OCI-LY1 (cell line): Measurements from ENCODE around the gene BZW1.

Experiments
- H2AFZ ChIP-seq: fragments of 200-600 bp; sonication (generic), shearing (Covaris generic); 2 replicates; pipeline ENCODE4 v1.6.0; 2014; ENCODE audit warnings: antibody characterized with exemption, mild to moderate bottlenecking, low read length
- H3F3A ChIP-seq: fragments of 200-600 bp; sonication (generic), shearing (Covaris generic); 2 replicates; pipeline ENCODE4 v1.6.0; 2014; ENCODE audit warnings: mild to moderate bottlenecking, antibody characterized with exemption, low read length, moderate library complexity; ENCODE audit not compliant: insufficient read depth
- H3K27ac ChIP-seq: fragments of 200-600 bp; sonication (generic); 2 replicates; pipeline ENCODE4 v1.5.1; 2014; ENCODE audit warnings: low read length, mixed run types, mild to moderate bottlenecking, low read depth; ENCODE audit not compliant: poor library complexity, severe bottlenecking
- H3K27me3 ChIP-seq: fragments of 200-600 bp; sonication (generic); 2 replicates; pipeline ENCODE4 v1.6.0; 2014; ENCODE audit warnings: antibody characterized with exemption, mild to moderate bottlenecking, low read length, moderate library complexity; ENCODE audit not compliant: insufficient read depth
- H3K36me3 ChIP-seq: fragments of 200-600 bp; sonication (generic); 2 replicates; pipeline ENCODE4 v1.6.1; 2014; ENCODE audit warnings: mild to moderate bottlenecking, antibody characterized with exemption, low read length, moderate library complexity, mixed read lengths; ENCODE audit not compliant: insufficient read depth
- H3K4me1 ChIP-seq: fragments of 200-600 bp; sonication (generic); 2 replicates; pipeline ENCODE4 v1.5.1; 2014; ENCODE audit warnings: mild to moderate bottlenecking, low read length, moderate library complexity; ENCODE audit not compliant: insufficient read depth, severe bottlenecking
- H3K4me2 ChIP-seq: fragments of 200-600 bp; sonication (generic), shearing (Covaris generic); 2 replicates; pipeline ENCODE4 v1.6.1; 2014; ENCODE audit warnings: low read length
- H3K4me3 ChIP-seq: fragments of 200-600 bp; sonication (generic); 2 replicates; pipeline ENCODE4 v1.5.1; 2014; ENCODE audit warnings: low read length, low read depth, mild to moderate bottlenecking, mixed read lengths; ENCODE audit not compliant: poor library complexity, severe bottlenecking
- H3K79me2 ChIP-seq: fragments of 200-600 bp; shearing (Covaris generic); 2 replicates; pipeline ENCODE4 v1.6.1; 2016; ENCODE audit warnings: mixed run types, low read length, mixed read lengths; ENCODE audit not compliant: insufficient read depth
- H3K9ac ChIP-seq: fragments of 200-600 bp; sonication (generic), shearing (Covaris generic); 2 replicates; pipeline ENCODE4 v1.6.1; 2014; ENCODE audit warnings: mild to moderate bottlenecking, low read length, mixed read lengths
- H3K9me2 ChIP-seq: fragments of 200-600 bp; sonication (generic), shearing (Covaris generic); 2 replicates; pipeline ENCODE4 v1.6.1; 2014; ENCODE audit warnings: low read depth, mild to moderate bottlenecking, low read length, mixed read lengths
- H3K9me3 ChIP-seq: fragments of 200-600 bp; shearing (Covaris generic); 2 replicates; pipeline ENCODE4 v1.6.1; 2014; ENCODE audit warnings: low read length, mixed read lengths
- H4K20me1 ChIP-seq: fragments of 200-600 bp; sonication (generic), shearing (Covaris generic); 2 replicates; pipeline ENCODE4 v1.6.0; 2016; ENCODE audit warnings: mild to moderate bottlenecking, low read length; ENCODE audit not compliant: insufficient read depth
- CTCF ChIP-seq: fragments of 200-600 bp; sonication (generic), shearing (Covaris generic); IDR thresholded peaks from 2 replicates; pipeline ENCODE4 v1.5.1; 2017; ENCODE audit warnings: mild to moderate bottlenecking, antibody characterized with exemption, low read length, moderate library complexity, mixed read lengths
- EZH2 ChIP-seq: fragments of 200-600 bp; sonication (generic), shearing (Covaris generic); IDR thresholded peaks from 2 replicates; pipeline ENCODE4 v1.8.0; 2017; ENCODE audit warnings: borderline replicate concordance, mixed run types, mild to moderate bottlenecking, antibody characterized with exemption, low read length, moderate library complexity, mixed read lengths

The BZW1 gene

GRCh38 chr2:200809506-200810251 lies 2.0 kb upstream of the BZW1 start:
- Histone ChIP-seq H3K4me2 (no peak overlapping the region), H3K79me2 (peaks cover 27% of the 10 kb centered on the region)

GRCh38 chr2:200810252-200810997 lies 1.3 kb upstream of the BZW1 start:
- Histone ChIP-seq H3K36me3 (peaks cover 25% of the 10 kb centered on the region), H3K4me3 (peak overlapping the region; percentile 79), H4K20me1 (no peaks in the 10 kb centered on the region), H2AFZ (peak overlapping the region; percentile 50; the same call in 1 of the 2 replicates), H3K9ac (peak overlapping the region; percentile 67), H3F3A (no peaks in the 10 kb centered on the region), H3K79me2 (peaks cover 30% of the 10 kb centered on the region), H3K27ac (peak overlapping the region; percentile 29), H3K4me2 (peak overlapping the region; percentile 100), H3K9me2 (no peaks in the 10 kb centered on the region), H3K9me3 (no peaks in the 10 kb centered on the region), H3K27me3 (no peaks in the 10 kb centered on the region), H3K4me1 (peaks cover 26% of the 10 kb centered on the region)
- TF ChIP-seq CTCF: no peak
- no peak for TF ChIP-seq EZH2

More at GRCh38 chr2:200809506-200810251, 2.0 kb upstream of the BZW1 start:
- H3K9me2 ChIP-seq: no peaks in the 10 kb centered on the region
- no peaks in the 10 kb centered on the region for H3F3A ChIP-seq
- no peak overlapping the region for H3K4me3 ChIP-seq
- H3K27me3 ChIP-seq: no peaks in the 10 kb centered on the region
- H2AFZ ChIP-seq: no peak overlapping the region
- peaks cover 17% of the 10 kb centered on the region for H3K36me3 ChIP-seq
- H4K20me1 ChIP-seq: no peaks in the 10 kb centered on the region
- H3K9me3 ChIP-seq: no peaks in the 10 kb centered on the region
- no peak overlapping the region for H3K9ac ChIP-seq
- TF ChIP-seq EZH2 (no peak), CTCF (no peak)
- H3K27ac ChIP-seq: no peak overlapping the region
- H3K4me1 ChIP-seq: peaks cover 26% of the 10 kb centered on the region

GRCh38 chr2:200810998-200811332 lies 745 bp upstream of the BZW1 start:
- peaks cover 30% of the 10 kb centered on the region for H3K36me3 ChIP-seq
- H3K9ac ChIP-seq: peak overlapping the region; percentile 67
- TF ChIP-seq CTCF (no peak), EZH2 (no peak)
- no peaks in the 10 kb centered on the region for H4K20me1 ChIP-seq
- H2AFZ ChIP-seq: peak overlapping the region; percentile 50
- H3K4me2 ChIP-seq: peak overlapping the region; percentile 100
- peak overlapping the region; percentile 29 for H3K27ac ChIP-seq
- H3K9me3 ChIP-seq: no peaks in the 10 kb centered on the region
- no peaks in the 10 kb centered on the region for H3K27me3 ChIP-seq
- H3K4me3 ChIP-seq: peak overlapping the region; percentile 79
- H3K4me1 ChIP-seq: peaks cover 26% of the 10 kb centered on the region
- H3K9me2 ChIP-seq: no peaks in the 10 kb centered on the region
- peaks cover 30% of the 10 kb centered on the region for H3K79me2 ChIP-seq
- no peaks in the 10 kb centered on the region for H3F3A ChIP-seq
